NCI-H2081 treated with DMSO at 0.1 percent for 48 hours (cell line): ENCODE data around the gene XRCC6.
"Not testable (repeated sequence)": the region's sequence is repeated elsewhere in the genome, so short reads cannot be mapped to it uniquely, and the experiment has no call there.

Source experiments
- DNase-seq: peaks from one replicate; lab custom pipeline; 2025; lab: John Stamatoyannopoulos, UW

The XRCC6 gene

GRCh38 chr22:41650821-41651220 is 29.7 kb downstream of the XRCC6 start:
- DNase-seq: no peak

- DNase-seq: no peak
Observed at GRCh38 chr22:41654322-41654721, 33.2 kb downstream of the XRCC6 start.

GRCh38 chr22:41656556-41656955 is 35.5 kb downstream of the XRCC6 start:
- DNase-seq: no peak

GRCh38 chr22:41657709-41658108 is 36.6 kb downstream of the XRCC6 start:
- DNase-seq: no peak

GRCh38 chr22:41658869-41659268 is 37.8 kb downstream of the XRCC6 start:
- DNase-seq: no peak

GRCh38 chr22:41659941-41660340 is 38.8 kb downstream of the XRCC6 start:
- DNase-seq: no peak

GRCh38 chr22:41660416-41660815 is 39.3 kb downstream of the XRCC6 start:
- DNase-seq: no peak

- no peak for DNase-seq
Observed at GRCh38 chr22:41661088-41661487, 40.0 kb downstream of the XRCC6 start.

- no peak for DNase-seq
Observed at GRCh38 chr22:41661713-41662112, 40.6 kb downstream of the XRCC6 start.

GRCh38 chr22:41663594-41663993 is 42.5 kb downstream of the XRCC6 start:
- not testable (repeated sequence) for DNase-seq

- DNase-seq: no peak
Observed at GRCh38 chr22:41664490-41664889, 43.4 kb downstream of the XRCC6 start.

GRCh38 chr22:41664951-41665350 is 43.9 kb downstream of the XRCC6 start:
- no peak for DNase-seq

GRCh38 chr22:41668971-41669911 is 48.1 kb downstream of the XRCC6 start:
- DNase-seq: no peak

- DNase-seq: not testable (repeated sequence)
Observed at GRCh38 chr22:41672096-41672495, 51.0 kb downstream of the XRCC6 start.

- DNase-seq: no peak
Observed at GRCh38 chr22:41672780-41673509, 51.9 kb downstream of the XRCC6 start.

- DNase-seq: no peak
Observed at GRCh38 chr22:41674846-41675340, 53.8 kb downstream of the XRCC6 start.

GRCh38 chr22:41676134-41676533 is 55.0 kb downstream of the XRCC6 start:
- no peak for DNase-seq

- no peak for DNase-seq
Observed at GRCh38 chr22:41681616-41682015, 60.5 kb downstream of the XRCC6 start.

GRCh38 chr22:41682033-41682807 is 61.1 kb downstream of the XRCC6 start:
- DNase-seq: no peak

- no peak for DNase-seq
Observed at GRCh38 chr22:41683052-41683451, 62.0 kb downstream of the XRCC6 start.

- no peak for DNase-seq
Observed at GRCh38 chr22:41683616-41684015, 62.5 kb downstream of the XRCC6 start.

- DNase-seq: no peak
Observed at GRCh38 chr22:41684194-41684593, 63.1 kb downstream of the XRCC6 start.
